Liver (tissue), 9 donors: ENCODE measurements around the gene FAM83D. TPM values are rescaled to one million over a fixed set of nuclear protein-coding genes. Genes with fewer than 3 reads are reported as not detected.
A peak's percentile ranks its signal among the peaks of the same experiment; 100 is the strongest.
"Not testable (repeated sequence)": the region's sequence is repeated elsewhere in the genome, so short reads cannot be mapped to it uniquely, and the experiment has no call there.

Experiments
- DNase-seq: peaks from one replicate; pipeline ENCODE4 v3.0.0-alpha.2; 2017; ENCODE audit warnings: low spot score
- H3K27ac ChIP-seq, 2 donors: one replicate each; pipeline ENCODE4 v1.7.0; 2013; ENCODE audit warnings: inconsistent platforms in 2 of 2, low read length in 2 of 2, control low read depth in 1 of 2, low read depth in 1 of 2, mild to moderate bottlenecking in 1 of 2
- H3K27me3 ChIP-seq, 4 donors: one replicate each; pipeline versions ENCODE4 v1.6.1 to v1.7.0; 2013; ENCODE audit warnings: low read length in 3 of 4, inconsistent platforms in 1 of 4, mild to moderate bottlenecking in 1 of 4, moderate library complexity in 1 of 4; ENCODE audit not compliant: control insufficient read depth in 4 of 4, insufficient read depth in 4 of 4
- H3K36me3 ChIP-seq, 4 donors: one replicate each; pipeline versions ENCODE4 v1.6.1 to v1.7.0; 2013; ENCODE audit warnings: low read length in 3 of 4, mild to moderate bottlenecking in 3 of 4, low read depth in 1 of 4, moderate library complexity in 1 of 4; ENCODE audit not compliant: control insufficient read depth in 4 of 4, insufficient read depth in 3 of 4
- H3K4me1 ChIP-seq, 4 donors: one replicate each; pipeline versions ENCODE4 v1.6.1 to v1.7.0; 2013; ENCODE audit warnings: low read length in 3 of 4, mild to moderate bottlenecking in 3 of 4, moderate library complexity in 1 of 4; ENCODE audit not compliant: control insufficient read depth in 4 of 4, insufficient read depth in 4 of 4
- H3K4me3 ChIP-seq, 3 donors: one replicate each; pipeline versions ENCODE4 v1.6.1 to v1.7.0; 2013; ENCODE audit warnings: low read length in 3 of 3, control low read depth in 1 of 3, low read depth in 1 of 3, mild to moderate bottlenecking in 1 of 3
- H3K9ac ChIP-seq, 2 donors: one replicate each; pipeline ENCODE4 v1.7.0; 2013; ENCODE audit warnings: low read length in 2 of 2, mild to moderate bottlenecking in 2 of 2, moderate library complexity in 2 of 2, control low read depth in 1 of 2, low read depth in 1 of 2
- H3K9me3 ChIP-seq, 4 donors: one replicate each; pipeline versions ENCODE4 v1.6.1 to v1.7.0; 2013; ENCODE audit warnings: low read length in 3 of 4; ENCODE audit not compliant: control insufficient read depth in 4 of 4
- HNF4A ChIP-seq, 2 donors: conservative IDR thresholded peaks; 2 replicates each; pipeline ENCODE4 v1.6.1; 2016; ENCODE audit warnings: antibody characterized with exemption in 2 of 2, mild to moderate bottlenecking in 2 of 2
- RXRA ChIP-seq, 2 donors: IDR thresholded peaks; 2 replicates each; pipeline ENCODE4 v1.6.1; 2017 to 2018; ENCODE audit warnings: antibody characterized with exemption in 2 of 2, mild to moderate bottlenecking in 1 of 2
- TAF1 ChIP-seq: conservative IDR thresholded peaks from 2 replicates; pipeline ENCODE4 v1.6.1; 2016; ENCODE audit warnings: antibody characterized with exemption, mild to moderate bottlenecking
- WGBS: extraction: QIAGEN DNeasy Blood & Tissue Kit; methylation state at CpG from one replicate; pipeline ENCODE4 v1.1.7; 2013; 5-methylcytosine and 5-hydroxymethylcytosine counted together
- polyA plus RNA-seq, 2 donors: library from polyadenylated mRNA; stranded (reverse) in 1 of 2; unstranded in 1 of 2; fragments of 200-250 nt in 1 of 2; fragments of >200 nt in 1 of 2; fragmentation: Nextera tagmentation in 1 of 2; extraction: Ambion mirVana in 1 of 2; gene quantifications; one replicate each; pipeline versions ENCODE4 v1.2.1 to v1.2.3, GENCODE V29; 2013 to 2015
- total RNA-seq, 2 donors: library from RNA; depleted of rRNA; stranded (reverse); fragments of >200 nt; gene quantifications; one replicate each; pipeline ENCODE4 v1.2.3, GENCODE V29; 2014
- TF ChIP-seq, protein P1 (sequence below): IDR thresholded peaks from 2 replicates; pipeline ENCODE4 v1.6.1; 2016; ENCODE audit warnings: antibody characterized with exemption
- TF ChIP-seq, protein P2 (sequence below): fragments of 150-350 bp; IDR thresholded peaks from 2 replicates; pipeline ENCODE4 v1.5.1; 2017; ENCODE audit warnings: improper control_type of control experiment, low read depth, low read length; ENCODE audit not compliant: missing input control
- donor health status: healthy.
- donor health status: healthy.
- donor health status: healthy.
- donor health status: healthy.
- donor health status: healthy.

The FAM83D gene
- total and polyA plus RNA-seq, 4 donors = 1.1 to 28.2 (median 2.7) TPM

DNA sequence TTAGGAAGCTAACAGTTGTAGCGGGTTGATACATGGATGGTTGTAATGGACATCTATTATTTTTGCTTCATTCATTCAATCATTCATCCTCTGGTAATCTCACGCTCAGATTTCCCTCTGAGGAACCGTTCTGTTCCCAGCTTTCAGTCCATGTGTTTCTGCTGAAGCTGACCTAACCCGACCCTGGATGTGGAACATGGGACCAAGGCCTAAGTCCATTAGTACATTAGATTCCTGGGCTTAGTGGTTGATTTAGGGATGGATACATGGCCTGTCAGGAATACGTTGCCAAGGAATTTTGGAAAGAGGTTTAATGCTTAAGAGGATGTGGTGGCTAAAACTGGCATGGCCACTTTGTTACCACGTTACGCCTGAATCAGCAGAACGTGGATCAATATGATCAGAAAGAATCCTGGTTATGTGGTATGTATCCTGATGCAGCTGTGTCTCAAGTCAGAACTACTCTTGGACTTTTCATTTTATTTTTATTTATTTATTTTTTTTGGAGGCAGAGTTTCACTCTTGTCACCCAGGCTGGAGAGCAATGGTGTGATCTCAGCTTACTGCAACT, 31.8 kb downstream of the FAM83D start:
- WGBS = 64% methylated on average over 8 of the region's 8 CpGs
- Histone ChIP-seq H3K27ac (no peak overlapping the region), H3K27me3 (no peaks in the 10 kb centered on the region), H3K4me1 (peaks cover 2 to 20% (median 17%) of the 10 kb centered on the region in 4 donors), H3K9me3 (no peaks in the 10 kb centered on the region), H3K36me3 (no peaks in the 10 kb centered on the region), H3K9ac (no peak overlapping the region), H3K4me3 (no peak overlapping the region)
- no peak for DNase-seq
- TF ChIP-seq RXRA (IDR thresholded peaks at IDR 0.05) = peak in 1 of 2 donors; percentile 13
- TF ChIP-seq, protein P1, sequence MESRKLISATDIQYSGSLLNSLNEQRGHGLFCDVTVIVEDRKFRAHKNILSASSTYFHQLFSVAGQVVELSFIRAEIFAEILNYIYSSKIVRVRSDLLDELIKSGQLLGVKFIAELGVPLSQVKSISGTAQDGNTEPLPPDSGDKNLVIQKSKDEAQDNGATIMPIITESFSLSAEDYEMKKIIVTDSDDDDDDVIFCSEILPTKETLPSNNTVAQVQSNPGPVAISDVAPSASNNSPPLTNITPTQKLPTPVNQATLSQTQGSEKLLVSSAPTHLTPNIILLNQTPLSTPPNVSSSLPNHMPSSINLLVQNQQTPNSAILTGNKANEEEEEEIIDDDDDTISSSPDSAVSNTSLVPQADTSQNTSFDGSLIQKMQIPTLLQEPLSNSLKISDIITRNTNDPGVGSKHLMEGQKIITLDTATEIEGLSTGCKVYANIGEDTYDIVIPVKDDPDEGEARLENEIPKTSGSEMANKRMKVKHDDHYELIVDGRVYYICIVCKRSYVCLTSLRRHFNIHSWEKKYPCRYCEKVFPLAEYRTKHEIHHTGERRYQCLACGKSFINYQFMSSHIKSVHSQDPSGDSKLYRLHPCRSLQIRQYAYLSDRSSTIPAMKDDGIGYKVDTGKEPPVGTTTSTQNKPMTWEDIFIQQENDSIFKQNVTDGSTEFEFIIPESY = no peak
- peak; percentile 69 to 73 for TF ChIP-seq HNF4A (conservative IDR thresholded peaks at IDR 0.05)

DNA sequence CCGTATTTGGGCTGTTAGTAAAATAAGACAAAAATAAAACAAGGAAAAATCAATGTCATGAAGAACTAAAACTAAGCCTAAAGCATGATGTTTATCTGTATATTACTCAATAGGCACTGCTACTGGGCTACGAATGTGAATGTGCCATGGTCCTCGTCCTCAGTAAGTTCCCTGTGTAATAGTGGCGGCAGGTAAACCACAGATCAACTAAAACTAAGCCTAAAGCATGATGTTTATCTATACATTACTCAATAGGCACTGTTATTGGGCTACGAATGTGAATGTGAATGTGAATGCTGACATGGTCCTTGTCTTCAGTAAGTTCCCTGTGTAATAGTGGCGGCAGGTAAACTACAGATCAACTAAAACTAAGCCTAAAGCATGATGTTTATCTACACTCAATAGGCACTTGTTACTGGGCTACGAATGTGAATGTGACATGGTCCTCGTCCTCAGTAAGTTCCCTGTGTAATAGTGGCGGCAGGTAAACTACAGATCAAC, 34.0 kb downstream of the FAM83D start:
- WGBS = 96% methylated on average over 9 of the region's 9 CpGs
- H3K4me3 ChIP-seq, H3K9ac ChIP-seq, H3K27ac ChIP-seq, DNase-seq, H3K36me3 ChIP-seq, H3K27me3 ChIP-seq, H3K9me3 ChIP-seq: not testable (repeated sequence)
- H3K4me1 ChIP-seq = peaks cover 2 to 20% (median 17%) of the 10 kb centered on the region in 4 donors

DNA sequence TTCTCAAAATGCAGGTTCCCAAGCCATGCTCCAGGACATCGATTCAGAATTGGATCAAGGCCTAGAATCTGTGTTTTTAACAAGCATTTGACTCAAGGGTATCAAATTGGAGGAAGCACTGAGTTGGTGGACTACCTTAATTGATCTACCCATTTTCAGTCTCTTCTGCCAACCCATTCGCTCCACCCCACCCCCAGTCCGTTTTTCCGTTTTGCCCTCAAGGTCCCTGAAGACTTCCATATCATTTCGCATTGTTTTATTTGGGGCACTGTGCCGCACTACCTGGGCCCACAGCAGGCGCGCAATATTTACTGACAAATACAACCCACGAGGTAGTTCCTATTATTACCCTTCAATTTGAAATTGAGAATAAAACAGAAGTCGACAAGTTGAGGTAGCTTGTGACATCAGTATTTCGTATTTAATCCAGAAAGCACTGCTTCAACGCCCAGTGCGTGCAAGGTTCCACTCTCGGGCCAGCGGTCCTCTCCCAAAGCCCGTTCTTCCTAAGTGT, 35.4 kb downstream of the FAM83D start:
- H3K27ac ChIP-seq = peak overlapping the region; percentile 8 to 36
- TF ChIP-seq TAF1 = no peak
- TF ChIP-seq, protein P2, sequence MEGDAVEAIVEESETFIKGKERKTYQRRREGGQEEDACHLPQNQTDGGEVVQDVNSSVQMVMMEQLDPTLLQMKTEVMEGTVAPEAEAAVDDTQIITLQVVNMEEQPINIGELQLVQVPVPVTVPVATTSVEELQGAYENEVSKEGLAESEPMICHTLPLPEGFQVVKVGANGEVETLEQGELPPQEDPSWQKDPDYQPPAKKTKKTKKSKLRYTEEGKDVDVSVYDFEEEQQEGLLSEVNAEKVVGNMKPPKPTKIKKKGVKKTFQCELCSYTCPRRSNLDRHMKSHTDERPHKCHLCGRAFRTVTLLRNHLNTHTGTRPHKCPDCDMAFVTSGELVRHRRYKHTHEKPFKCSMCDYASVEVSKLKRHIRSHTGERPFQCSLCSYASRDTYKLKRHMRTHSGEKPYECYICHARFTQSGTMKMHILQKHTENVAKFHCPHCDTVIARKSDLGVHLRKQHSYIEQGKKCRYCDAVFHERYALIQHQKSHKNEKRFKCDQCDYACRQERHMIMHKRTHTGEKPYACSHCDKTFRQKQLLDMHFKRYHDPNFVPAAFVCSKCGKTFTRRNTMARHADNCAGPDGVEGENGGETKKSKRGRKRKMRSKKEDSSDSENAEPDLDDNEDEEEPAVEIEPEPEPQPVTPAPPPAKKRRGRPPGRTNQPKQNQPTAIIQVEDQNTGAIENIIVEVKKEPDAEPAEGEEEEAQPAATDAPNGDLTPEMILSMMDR = peak; percentile 11
- 9% methylated on average over 16 of the region's 16 CpGs for WGBS
- no peak for DNase-seq
- H3K9me3 ChIP-seq = no peaks in the 10 kb centered on the region
- no peak overlapping the region for H3K9ac ChIP-seq
- peak overlapping the region; percentile 73 to 90 (median 80) for H3K4me3 ChIP-seq
- H3K27me3 ChIP-seq = no peaks in the 10 kb centered on the region
- no peaks in the 10 kb centered on the region for H3K36me3 ChIP-seq
- H3K4me1 ChIP-seq = peaks cover 2 to 20% (median 17%) of the 10 kb centered on the region in 4 donors
